Measurements from ENCODE around the gene OXA1L.

GRCh38 chr14:22723815-22724214 lies 42.7 kb upstream of the OXA1L start:
- TF ChIP-seq EZH2 (IDR thresholded peaks at IDR 0.05; ENCODE audit: low read length), result no peak
- no peak for TF ChIP-seq CTCF (optimal IDR thresholded peaks at IDR 0.05 in 1 of 3, IDR thresholded peaks at IDR 0.05 in 1 of 3, conservative IDR thresholded peaks at IDR 0.05 in 1 of 3; ENCODE audit: extremely low read depth in 1 of 3, insufficient read depth in 2 of 3, low read length in 3 of 3)

Measured in keratinocyte (primary cell).